Activated T-helper 1 cell treated with anti-CD3 and anti-CD28 coated beads, Interleukin-2, amount 50 U/mL, for 16 hours (primary cell): ENCODE data around the gene ACP6.

Source experiments
- DNase-seq, 2 donors: peaks; one replicate each; pipeline ENCODE4 v3.0.0-alpha.2; 2020; ENCODE audit warnings: low read depth in 1 of 2, low spot score in 1 of 2

Gene ACP6

DNA sequence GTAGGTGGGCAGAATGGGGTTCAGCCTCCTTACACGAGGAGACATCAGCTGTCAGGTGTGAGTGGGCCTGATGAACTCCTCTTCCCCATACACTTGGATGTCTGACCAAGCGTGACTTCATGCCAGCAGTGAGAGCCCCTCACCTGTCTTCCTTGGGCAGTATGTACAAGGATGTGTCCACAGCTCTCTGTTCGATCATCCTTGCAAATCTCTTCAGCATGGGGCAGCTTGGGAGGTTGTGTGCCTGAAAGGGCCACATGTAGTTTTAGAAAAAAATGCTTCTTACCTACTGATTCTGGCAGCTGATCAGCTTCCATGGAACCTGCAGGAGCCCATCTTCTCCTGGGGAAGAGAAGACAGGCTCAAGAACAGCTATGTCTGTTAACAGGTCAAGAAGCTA, 18.0 kb downstream of the ACP6 start:
- no peak for DNase-seq

DNA sequence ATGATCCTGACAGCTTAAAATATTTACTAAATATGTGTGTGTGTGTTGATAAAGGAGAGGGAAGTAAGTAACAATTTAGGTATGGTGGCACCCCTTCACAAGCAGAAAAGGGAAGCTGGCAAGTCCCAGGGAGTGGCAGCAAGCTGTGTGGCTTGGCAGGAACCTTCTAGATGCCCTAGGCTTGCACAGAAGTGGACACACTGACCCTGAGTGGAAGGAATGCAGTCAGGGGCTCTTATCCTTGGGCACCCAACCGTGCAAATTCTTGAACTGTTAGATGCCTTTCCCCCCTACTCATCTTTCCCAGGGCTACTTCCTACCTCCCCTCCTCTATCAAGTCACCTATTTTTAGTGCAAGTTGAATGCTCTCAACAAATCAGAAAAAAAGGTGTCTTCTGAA, 18.9 kb downstream of the ACP6 start:
- no peak for DNase-seq

DNA sequence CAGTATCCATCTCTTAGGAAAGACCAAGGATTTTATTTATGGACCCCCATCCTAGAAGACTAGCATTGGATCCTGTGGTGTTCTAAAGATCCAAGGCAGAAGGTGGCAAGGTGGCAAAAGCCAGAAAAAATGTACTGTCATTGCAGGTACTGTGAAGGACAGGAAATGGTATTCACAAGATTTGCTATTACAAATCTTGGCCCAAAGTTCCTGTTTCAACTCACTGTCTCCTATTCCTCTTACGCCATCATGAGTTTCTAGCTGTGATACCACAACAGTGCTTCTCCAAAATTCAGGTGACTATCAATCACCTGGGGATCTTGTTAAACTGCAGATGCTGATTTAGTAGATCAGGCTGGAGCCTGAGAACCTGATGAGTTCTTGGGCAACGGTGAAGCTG, 21.4 kb downstream of the ACP6 start:
- no peak for DNase-seq

DNA sequence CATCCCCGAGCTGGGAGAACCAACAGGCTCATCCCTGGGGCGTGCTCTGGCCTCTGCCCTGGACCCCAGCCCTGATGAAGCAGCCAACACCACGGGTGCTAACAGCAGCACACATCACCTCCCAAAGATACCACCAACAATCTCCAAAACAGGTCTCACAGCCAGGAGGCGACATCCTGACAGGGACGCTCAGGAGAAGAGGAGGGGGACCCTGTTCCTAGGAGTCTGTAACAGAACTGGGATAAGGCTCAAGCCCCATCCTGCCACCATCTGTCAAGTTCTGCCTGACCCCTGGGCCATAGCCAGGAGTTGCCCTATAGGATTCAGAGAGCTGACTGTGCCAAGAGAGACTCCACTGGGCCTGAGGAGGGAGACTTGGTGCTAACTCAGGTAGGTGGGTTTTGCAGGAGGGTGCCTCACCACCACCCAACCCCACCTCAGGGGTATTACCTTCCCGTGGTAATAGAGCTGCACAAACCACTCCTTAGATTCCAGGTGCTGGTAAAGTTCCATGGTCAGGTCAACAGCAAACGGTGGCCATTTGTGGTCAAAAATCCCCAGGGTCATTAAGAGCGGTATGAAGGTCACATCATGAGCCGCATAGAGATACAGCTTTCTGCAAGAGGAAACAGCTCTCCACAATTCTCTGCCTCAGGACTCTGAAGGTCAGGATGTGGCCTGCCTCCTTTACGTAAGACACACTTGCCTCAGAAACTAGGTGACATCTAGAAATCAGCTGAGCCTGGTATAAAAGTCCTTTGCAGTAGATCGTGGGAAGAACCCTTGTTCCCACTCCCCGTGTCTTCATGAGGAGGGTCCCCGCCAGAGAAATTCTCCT, 22.3 kb downstream of the ACP6 start:
- DNase-seq, result no peak

DNA sequence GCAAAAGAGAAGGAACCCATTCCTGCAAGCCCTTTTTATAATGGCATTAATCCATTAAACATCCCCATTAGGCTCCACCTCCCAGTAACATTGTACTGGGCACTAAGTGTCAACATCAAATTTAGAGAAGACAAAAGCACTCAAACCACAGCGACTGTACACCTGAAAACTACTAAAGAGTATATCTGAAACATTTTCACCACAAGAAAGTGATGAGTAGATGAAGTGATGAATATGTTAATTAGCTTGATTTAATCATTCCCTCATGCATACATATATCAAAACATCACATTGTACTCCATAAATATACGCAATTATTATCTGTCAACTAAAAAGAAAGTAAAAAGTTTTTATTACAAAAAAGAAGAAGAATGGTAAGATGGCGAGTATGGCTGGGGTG, 26.4 kb downstream of the ACP6 start:
- DNase-seq, result no peak

DNA sequence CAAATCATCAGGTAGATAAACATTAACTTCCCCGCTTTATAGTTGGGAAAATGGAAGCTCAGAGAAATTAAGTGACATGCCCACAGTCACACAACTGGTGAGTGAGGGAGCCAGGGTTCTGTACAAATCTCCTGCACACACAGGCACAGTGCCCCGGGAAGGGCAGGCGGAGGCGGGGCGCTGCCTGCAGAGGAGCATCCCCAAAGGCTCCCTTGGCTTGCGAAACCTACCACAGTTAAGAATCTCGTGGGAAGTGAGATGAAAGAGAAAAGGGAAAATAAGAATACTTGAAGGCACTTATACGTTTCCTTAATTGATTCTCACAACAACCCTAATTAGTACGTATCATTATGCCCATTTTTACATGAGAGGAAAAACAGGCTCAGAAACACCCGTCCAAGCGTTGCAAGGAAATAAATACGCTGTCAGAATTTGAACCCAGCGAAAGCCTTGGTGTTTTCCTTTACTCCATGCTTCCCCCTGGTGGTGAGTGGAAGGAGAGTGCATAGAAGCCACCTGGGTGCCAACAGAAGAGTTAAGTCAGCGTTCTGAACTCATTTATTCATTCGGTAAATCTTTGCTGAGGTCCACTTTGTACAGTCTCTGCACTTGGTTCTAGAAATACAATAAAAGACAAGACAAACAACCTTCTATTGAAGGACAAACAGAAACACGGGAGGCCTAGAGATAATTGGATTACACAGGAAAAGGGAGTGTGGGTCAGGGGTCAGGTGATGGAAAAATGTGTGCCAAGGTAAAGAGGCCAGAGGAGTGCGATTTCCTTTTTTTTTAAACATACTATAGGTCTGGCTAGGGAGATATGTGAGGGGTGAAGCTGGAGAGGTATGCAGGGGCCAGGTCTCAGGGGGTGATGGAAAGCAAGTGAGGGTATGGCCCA, 28.4 kb downstream of the ACP6 start:
- peak in 1 of 2 donors; percentile 13 for DNase-seq

DNA sequence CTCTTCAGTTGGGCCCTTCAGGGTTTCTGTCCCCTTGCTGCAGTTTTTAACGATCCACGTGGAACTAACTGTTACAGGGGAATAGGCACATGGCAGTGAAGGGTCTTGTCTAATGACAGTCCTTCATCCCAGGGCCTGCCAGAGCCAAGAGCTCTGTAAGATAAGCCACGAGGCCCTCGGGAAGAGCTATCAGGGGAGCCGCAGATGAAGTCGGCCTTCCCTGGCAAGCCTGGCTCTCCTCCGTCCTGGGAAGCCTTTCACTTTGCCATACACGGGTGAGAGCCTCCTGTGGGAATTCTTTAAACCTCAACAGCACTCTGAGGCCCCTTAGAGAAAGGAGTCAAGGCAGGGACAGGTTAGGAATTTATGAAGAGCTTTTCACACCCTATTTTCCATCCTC, 29.0 kb downstream of the ACP6 start:
- no peak for DNase-seq

DNA sequence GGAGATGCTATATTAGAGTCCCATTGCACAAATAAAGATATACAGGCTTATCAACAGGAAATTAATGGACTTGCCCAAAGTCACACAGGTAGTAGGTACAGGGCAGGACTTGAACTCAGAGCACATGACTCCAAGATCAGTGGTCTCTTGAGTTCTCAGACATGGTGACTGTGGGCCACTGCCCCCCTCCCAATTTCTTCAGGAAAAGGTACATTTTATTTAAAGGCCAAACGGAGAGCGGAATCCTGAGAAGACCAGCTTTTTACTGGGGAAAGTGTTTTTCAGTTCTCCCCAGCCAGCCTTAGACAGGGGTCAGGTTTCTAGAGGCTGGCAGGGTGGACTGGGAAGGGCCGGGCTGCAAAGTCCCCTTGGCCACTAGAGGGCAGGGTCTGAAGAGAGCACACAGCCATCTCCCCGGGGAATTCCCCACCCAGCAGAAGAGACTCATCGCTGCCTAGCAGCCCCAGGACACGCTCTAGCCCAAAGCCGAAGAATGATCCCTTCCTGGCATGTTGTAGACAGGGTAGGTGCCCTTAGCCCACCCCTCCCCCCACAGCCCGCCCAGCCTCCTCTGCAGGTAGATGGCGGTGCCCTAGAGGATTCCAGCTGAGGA, 29.7 kb downstream of the ACP6 start:
- peak; percentile 33 to 69 for DNase-seq

DNA sequence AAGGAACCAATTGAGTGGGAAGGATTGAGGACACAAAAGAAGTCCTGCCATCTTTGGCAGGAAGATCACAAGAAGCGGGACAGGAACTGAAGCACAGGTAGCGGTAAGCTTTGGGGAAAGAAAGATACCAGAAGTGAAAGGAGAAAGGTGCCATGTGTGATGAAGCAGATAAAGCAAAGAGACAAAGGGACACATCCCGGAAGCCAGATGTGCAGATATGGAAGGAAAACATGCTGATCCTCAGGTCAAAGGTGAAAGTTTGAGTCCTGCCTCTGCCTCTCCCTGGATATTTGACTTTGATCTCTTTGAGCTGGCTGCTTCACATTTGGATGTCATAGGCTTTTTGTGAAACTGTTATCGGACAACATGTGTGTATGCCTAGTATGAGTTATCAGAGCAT, 34.0 kb downstream of the ACP6 start:
- DNase-seq, result no peak

DNA sequence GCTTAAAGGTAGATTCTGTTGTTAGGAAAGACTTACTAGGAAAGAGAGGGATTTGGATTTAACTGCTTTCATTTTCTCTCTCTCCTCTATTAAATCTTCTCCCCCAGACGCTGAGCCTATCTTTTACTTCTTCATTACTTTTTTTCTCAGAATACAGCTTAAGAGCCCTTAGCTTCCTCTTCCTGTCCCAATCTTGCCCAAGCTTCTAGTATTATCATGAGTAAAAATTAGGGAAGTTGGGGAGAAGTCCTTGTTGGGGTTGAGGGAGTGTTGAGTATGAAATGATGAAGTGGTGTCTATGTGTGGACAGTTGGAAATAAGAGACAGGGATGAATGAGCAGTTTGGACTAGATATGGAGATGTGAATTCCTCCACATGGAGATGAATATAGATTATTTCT, 35.0 kb downstream of the ACP6 start:
- no peak for DNase-seq

DNA sequence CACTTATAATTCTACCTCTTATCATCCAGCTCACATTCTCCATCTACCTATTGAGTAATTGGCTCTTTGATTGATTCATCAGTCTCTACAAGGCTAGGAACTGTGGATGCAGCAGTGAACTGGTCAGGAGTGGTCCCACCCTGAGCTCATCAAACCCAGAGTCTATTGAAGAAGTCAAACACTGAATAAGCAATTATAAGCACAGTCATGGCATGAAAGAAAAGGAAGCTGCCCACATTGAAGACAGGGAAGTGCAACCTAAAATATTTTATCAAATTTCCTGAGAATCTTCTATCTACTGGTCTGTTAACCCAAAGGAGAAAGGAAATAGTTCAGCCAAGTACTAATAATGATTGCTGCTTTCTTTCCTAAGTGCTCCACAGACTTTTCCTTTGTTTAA, 35.7 kb downstream of the ACP6 start:
- no peak for DNase-seq

DNA sequence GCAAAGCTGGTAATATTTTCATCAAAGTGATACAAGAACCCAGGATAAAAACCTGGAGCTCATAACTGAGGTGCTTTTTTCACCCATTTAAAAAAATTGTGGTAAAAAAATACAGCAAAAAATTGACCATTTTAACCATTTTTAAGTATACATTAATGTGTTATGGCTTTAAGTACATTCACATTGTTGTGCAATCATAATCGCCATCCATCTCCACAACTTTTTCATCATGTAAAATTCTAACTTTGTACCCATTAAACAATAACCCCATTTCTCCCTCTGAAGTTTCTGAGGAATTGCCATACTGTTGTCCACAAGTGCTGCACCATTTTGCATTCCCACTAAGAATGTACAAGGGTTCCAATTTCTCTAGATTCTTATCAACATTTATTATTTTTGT, 36.6 kb downstream of the ACP6 start:
- no peak for DNase-seq

DNA sequence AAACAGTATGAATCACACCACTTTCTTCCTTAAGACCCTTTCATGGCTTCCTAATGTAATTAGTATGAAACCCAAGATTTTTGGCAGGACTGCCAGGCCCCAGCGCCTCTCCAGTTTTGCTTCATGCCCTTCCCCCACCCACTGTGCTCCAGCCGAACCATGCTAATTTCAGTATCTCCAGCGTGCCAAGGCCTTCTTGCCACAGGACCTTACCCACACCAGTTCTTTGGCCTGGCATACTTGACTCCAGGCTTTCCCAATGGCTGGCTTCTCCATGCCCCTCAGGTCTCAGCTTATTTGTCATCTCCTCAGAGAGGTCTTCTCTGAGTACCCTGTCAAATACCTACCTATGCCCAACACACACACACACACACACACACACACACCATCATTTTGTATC, 38.5 kb downstream of the ACP6 start:
- DNase-seq, result no peak

DNA sequence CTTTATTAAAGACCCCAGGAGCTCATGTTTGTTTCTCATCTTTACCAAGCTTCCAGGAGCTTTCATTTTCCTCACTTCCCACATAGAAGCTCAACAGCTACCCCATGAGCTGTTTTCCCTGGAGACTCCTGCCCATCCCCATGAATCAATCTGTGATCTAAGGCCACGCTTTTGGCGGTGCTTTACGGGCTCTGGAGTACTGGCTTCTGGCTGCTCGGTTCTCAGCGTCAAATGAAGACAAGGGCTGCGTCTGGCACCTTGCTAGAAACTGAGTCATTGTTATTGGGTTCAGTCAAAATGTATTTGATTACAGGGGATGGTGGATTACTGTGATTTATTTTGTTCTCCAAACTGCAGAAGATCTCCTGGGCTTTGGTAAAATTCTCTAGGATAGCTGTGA, 39.9 kb downstream of the ACP6 start:
- DNase-seq, result no peak

DNA sequence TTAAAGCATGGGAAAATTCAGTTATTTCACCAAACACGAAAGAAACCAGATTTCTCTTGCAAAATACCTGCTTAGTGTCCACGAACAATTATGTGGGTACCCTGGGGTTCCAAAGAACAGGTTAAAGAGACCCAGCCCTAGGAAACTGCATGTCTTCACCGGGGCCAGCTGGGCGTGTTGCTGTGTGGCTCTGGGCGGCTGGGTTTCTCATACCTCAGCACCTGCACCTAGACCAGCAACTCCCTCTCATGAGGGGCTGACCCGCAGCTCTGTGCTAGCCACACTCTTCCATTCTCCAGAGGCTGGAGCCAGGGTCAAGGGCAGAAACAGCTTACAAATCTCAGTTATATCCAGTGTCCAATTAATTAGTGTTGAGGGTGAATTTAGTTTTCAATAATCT, 40.3 kb downstream of the ACP6 start:
- DNase-seq, result no peak

DNA sequence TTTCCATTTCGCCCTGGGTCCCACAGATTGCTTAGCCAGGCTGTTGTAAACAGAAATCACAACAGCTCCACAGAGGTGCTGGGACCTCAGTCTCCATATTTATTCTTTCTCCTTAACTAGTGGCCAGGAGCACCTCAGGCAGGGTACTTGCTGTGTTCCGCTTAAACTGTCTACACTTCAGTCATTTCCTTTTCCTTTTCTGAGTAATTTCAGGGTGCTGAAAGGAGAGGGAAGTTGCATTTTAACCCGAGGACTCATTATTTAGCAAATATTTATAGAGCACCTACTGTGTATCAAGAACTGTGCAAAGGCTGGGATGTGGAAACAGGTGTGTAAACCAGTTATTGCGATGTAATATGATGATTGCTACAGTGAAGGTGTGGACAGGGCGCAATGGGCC, 41.9 kb downstream of the ACP6 start:
- DNase-seq, result no peak

DNA sequence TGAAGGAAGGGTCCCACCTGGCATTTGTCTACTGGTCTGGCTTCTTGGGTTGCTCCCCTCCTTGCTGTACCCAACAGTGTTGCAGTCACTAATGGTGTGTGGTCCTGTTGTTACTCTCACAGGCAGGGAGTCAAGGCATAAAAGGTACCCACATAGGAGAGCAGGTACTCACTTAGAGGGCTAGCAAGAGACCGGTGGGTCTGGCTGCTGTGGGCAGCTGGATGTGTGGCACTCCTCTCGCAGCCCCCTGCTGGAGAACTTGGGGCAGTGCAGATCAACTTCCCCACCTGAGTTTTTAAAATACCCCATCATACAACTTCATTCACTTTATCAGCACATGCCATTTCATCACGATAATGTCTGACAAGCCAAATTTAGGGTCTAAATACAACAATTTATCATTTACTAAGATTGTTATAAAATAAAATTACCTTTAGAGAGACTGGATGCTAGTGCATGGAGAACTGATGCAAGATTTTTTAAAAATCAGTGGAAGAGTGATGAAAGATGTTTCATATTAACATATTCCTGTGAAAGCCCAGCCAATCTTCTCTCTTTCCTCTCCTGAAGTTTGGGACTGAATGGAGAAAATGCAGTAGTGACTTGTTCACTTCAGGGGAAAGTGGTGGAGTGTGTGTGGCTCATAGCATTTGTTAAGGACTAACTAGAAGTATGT, 42.8 kb downstream of the ACP6 start:
- peak in 1 of 2 donors; percentile 22 for DNase-seq

DNA sequence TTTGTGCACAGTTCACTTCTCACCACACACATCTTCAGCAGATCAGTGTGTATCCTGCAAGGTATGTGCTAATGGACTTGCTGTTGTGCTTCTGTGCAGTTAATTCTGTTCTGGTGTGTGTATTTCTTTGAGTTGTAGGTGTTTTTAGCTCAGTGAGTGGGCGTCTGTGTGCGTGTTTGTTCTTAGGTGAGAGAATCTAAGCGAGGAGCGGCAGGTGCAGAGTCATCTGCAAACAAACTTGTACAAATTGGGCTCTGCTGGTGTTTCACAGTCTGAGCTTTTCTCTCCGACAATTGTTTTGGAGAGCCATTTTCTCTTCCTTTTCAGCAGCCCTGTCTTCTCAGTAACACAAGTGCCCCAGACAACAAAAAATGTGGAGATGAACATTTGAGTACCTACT, 43.6 kb downstream of the ACP6 start:
- no peak for DNase-seq

DNA sequence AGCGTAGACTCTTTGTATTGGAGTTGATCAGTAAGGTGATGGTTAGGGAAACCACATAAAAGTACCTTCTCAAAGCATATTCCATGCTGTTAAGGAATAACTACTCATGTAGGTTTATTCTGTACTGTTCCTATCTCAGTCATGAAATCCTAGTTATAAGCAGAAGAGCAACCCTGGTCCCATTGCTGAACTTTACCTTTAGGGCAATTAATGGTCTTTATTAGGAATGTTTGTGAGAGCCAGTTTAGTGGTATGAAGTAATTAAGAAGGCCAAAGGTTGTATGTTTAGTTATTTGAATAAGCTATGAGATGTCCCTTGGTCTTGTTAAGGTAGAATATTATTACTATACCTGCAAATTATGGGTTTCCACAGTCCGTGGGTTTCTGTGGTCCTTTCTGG, 44.0 kb downstream of the ACP6 start:
- no peak for DNase-seq

DNA sequence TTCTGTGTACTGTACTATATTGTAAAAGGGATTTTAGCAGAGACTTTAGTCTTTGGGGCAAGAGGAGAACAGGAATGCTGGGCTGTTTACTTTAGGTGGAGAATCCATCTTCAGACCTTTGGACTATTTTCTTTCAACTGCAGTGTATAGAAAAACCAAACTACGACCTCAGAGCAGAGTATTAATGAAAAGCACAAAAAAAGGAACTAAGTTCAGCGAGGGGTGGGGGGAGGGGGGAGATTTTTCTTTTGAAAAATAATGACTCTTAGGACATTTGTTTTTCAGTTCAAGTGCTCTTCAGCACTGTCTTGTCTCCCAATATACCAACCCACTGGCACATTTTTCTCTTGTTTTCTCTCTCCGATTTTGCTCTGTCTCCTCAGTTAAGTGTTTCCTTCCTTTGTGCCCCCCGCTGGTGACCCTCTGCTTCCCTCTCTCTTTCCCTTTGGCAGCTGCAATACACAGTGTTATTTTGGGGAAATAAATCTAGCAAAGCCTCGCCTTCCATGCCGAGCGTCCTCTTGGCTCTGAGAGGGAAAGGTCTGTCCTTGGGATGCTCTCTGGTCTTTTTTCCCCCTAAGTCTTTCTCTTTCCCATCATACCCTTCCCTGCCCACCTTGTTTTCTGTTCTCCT, 44.8 kb downstream of the ACP6 start:
- DNase-seq, result no peak

DNA sequence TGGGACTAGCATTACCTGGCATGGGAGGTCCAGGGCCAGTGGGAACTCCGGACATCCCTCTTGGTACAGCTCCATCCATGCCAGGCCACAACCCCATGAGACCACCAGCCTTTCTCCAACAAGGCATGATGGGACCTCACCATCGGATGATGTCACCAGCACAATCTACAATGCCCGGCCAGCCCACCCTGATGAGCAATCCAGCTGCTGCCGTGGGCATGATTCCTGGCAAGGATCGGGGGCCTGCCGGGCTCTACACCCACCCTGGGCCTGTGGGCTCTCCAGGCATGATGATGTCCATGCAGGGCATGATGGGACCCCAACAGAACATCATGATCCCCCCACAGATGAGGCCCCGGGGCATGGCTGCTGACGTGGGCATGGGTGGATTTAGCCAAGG, 45.8 kb downstream of the ACP6 start:
- DNase-seq, result no peak
